Left lung (tissue), 10 donors: Measurements from ENCODE around the gene PSMD5. TPM values are rescaled to one million over a fixed set of nuclear protein-coding genes. Genes with fewer than 3 reads are reported as not detected.

ENCODE experiments used
- ATAC-seq: fragments of 200-7000 bp; cut with Tn5 transposase; one replicate; pipeline ENCODE4 v1.9.1; 2020; ENCODE audit warnings: moderate library complexity
- DNase-seq, 4 donors: peaks; one replicate each; pipeline ENCODE4 v3.0.0-alpha.2; 2013 to 2020
- H3K27ac ChIP-seq, 2 donors: fragments of 200-600 bp; sonication (generic) in 1 of 2; one replicate each; pipeline versions ENCODE4 v1.5.0 to v1.8.0; 2020 to 2021
- H3K27me3 ChIP-seq, 2 donors: fragments of 200-600 bp; sonication (generic) in 1 of 2; one replicate each; pipeline versions ENCODE4 v1.5.0 to v1.8.0; 2020 to 2021
- H3K36me3 ChIP-seq, 2 donors: fragments of 200-600 bp; sonication (generic) in 1 of 2; one replicate each; pipeline versions ENCODE4 v1.5.0 to v1.8.0; 2020 to 2021
- H3K4me1 ChIP-seq, 2 donors: fragments of 200-600 bp; one replicate each; pipeline ENCODE4 v1.8.0; 2021
- H3K4me3 ChIP-seq, 2 donors: fragments of 200-600 bp; sonication (generic) in 1 of 2; one replicate each; pipeline versions ENCODE4 v1.5.0 to v1.8.0; 2020 to 2021; ENCODE audit warnings: mild to moderate bottlenecking in 1 of 2
- H3K9me3 ChIP-seq, 2 donors: fragments of 200-600 bp; sonication (generic) in 1 of 2; one replicate each; pipeline versions ENCODE4 v1.5.0 to v1.8.0; 2020 to 2021
- intact Hi-C, 2 donors: fragments of 100-400 bp; cut with DNase I; formaldehyde crosslinking; loops; one replicate each; pipeline versions ENCODE4 v1.11.2 to v1.14.2; 2022
- polyA plus RNA-seq, 6 donors: library from polyadenylated mRNA; unstranded; fragments of 120-200 nt; gene quantifications; one replicate each; pipeline ENCODE4 v1.2.1, GENCODE V29; 2013; ENCODE audit not compliant: insufficient read length in 6 of 6
- total RNA-seq, 2 donors: library from RNA; stranded (reverse); fragmentation: NEBNext Ultra II Directional; extraction: Animal tissue kit (Norgen Biotek cat#: 25700); gene quantifications; one replicate each; pipeline ENCODE4 v1.2.1, GENCODE V29; 2021
- TF ChIP-seq, protein P1 (sequence below), 2 donors: fragments of 200-600 bp; sonication (generic) in 1 of 2; IDR thresholded peaks; one replicate each; pipeline versions ENCODE4 v1.5.0 to v1.8.0; 2021; ENCODE audit warnings: antibody characterized with exemption in 2 of 2
- donor health status: DM: no; HTN: yes; CAD: no.
- donor health status: DM: no; HTN: no; CAD: no.

The PSMD5 gene
- total and polyA plus RNA-seq, 8 donors = 34.0 to 52.1 (median 43.6) TPM

DNA sequence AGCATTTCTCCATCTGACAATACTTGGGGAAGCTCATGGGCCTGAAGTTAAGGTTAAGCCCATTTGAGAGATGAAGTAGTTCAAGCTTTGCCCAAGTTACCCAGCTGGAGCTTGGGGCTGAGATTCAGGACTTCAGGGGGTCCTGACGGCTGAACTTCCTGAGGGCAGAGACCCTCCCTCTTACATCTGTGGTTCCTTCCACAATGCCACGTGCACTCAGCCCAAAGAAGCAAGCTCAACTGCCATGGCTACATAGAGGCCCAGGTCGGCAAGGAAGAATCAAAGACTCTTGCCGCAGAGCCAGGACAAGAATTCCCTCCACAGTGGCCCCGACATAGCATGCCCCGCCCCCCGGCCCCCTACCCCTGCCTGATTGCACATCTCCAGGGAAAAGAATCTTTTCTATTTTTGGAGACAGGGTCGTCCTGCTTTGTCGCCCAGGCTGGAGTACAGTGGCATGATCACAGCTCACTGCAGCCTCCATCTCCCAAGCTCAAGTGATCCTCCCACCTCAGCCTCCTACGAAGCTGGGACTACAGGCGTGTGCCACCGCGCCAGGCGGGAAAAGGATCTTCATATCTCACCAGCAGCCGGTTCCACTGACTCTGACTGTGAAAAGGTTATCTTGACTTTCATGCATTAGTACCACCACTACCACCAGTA is 25.1 kb upstream of the PSMD5 start:
- Histone ChIP-seq H3K27ac (peak overlapping the region; percentile 84 to 87), H3K27me3 (no peaks in the 10 kb centered on the region), H3K9me3 (no peaks in the 10 kb centered on the region), H3K4me3 (peak overlapping the region in 1 of 2 donors; percentile 63), H3K36me3 (peaks cover 0 to 41% of the 10 kb centered on the region in 2 donors), H3K4me1 (peaks cover 0 to 18% of the 10 kb centered on the region in 2 donors)
- DNase-seq (no peak), ATAC-seq (no peak)
- intact Hi-C loops = no loop called here
- TF ChIP-seq, protein P1, sequence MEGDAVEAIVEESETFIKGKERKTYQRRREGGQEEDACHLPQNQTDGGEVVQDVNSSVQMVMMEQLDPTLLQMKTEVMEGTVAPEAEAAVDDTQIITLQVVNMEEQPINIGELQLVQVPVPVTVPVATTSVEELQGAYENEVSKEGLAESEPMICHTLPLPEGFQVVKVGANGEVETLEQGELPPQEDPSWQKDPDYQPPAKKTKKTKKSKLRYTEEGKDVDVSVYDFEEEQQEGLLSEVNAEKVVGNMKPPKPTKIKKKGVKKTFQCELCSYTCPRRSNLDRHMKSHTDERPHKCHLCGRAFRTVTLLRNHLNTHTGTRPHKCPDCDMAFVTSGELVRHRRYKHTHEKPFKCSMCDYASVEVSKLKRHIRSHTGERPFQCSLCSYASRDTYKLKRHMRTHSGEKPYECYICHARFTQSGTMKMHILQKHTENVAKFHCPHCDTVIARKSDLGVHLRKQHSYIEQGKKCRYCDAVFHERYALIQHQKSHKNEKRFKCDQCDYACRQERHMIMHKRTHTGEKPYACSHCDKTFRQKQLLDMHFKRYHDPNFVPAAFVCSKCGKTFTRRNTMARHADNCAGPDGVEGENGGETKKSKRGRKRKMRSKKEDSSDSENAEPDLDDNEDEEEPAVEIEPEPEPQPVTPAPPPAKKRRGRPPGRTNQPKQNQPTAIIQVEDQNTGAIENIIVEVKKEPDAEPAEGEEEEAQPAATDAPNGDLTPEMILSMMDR (IDR thresholded peaks at IDR 0.05) = no peak

DNA sequence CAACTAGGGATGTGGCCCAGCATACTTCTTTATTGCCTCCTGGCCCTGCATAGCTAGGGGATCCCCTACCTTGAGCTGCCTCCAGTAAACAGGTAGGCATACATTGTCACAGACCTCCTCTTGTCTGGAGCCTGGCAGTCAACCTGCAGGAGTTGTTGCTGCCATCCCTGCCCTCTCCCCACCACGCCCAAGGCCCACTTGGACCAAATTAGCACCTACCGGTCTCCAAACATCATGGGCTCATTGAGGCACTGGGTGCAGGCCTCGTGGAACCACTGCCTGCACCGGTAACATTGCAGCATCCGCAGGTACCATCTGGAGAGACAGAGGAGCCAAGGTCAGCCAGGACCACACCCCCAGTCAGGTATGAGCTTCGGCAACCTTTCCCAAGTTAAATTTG is 23.9 kb upstream of the PSMD5 start:
- TF ChIP-seq, protein P1 (IDR thresholded peaks at IDR 0.05) = no peak
- DNase-seq (no peak), ATAC-seq (no peak)
- H3K9me3 ChIP-seq = no peaks in the 10 kb centered on the region
- no peak overlapping the region for H3K27ac ChIP-seq
- intact Hi-C loops = no loop called here
- no peak overlapping the region for H3K4me3 ChIP-seq
- H3K4me1 ChIP-seq = peaks cover 0 to 18% of the 10 kb centered on the region in 2 donors
- H3K27me3 ChIP-seq = no peaks in the 10 kb centered on the region
- H3K36me3 ChIP-seq = peaks cover 0 to 43% of the 10 kb centered on the region in 2 donors

DNA sequence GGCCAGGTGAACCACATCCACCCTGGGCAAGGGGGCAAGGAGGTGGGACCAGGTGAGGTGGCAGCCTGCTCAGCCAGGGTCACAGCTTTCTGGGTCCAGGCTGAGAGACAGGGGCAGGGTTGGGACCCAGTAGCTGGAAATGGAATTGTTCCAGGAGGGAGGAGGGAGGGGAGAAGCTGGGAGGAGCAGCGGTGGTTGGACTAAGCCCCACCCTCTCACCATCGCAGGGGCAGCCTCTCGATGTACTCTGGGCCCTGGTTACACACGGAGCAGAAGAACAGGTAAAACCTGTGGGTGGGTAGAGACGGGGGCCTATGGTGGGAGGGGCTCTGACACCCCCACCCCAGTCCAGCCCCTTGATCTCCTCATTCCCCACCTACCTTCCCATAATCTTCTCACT is 23.1 kb upstream of the PSMD5 start:
- no peaks in the 10 kb centered on the region for H3K9me3 ChIP-seq
- TF ChIP-seq, protein P1 (IDR thresholded peaks at IDR 0.05) = no peak
- peaks cover 0 to 18% of the 10 kb centered on the region in 2 donors for H3K4me1 ChIP-seq
- ATAC-seq = no peak
- DNase-seq = peak in 1 of 4 donors; percentile 63
- intact Hi-C loops = no loop called here
- H3K27me3 ChIP-seq = no peaks in the 10 kb centered on the region
- H3K27ac ChIP-seq = no peak overlapping the region
- no peak overlapping the region for H3K4me3 ChIP-seq
- peaks cover 0 to 52% of the 10 kb centered on the region in 2 donors for H3K36me3 ChIP-seq

DNA sequence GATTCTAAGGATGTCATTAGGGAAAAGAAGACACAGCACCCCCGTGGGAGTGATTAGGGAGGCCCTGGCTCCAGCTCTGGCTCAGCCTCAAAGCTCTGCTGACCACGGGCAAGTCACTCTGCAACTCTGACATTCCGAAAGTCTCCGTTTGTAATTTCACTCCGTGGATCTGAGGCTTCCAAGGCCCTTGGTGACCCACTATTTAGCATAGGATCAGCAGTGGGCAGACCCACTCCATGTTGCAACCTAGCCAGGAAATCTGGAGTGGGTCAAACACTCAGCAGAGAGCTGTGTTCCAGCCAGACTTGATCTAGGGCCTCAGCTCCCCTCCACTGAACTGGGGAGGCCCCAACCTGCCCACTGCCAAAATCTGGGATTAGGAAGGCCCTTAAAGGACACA is 22.5 kb upstream of the PSMD5 start:
- intact Hi-C loops = no loop called here
- Histone ChIP-seq H3K9me3 (no peaks in the 10 kb centered on the region), H3K4me1 (peaks cover 0 to 18% of the 10 kb centered on the region in 2 donors), H3K27ac (no peak overlapping the region), H3K27me3 (no peaks in the 10 kb centered on the region), H3K4me3 (no peak overlapping the region), H3K36me3 (peaks cover 0 to 58% of the 10 kb centered on the region in 2 donors)
- TF ChIP-seq, protein P1 (IDR thresholded peaks at IDR 0.05) = no peak
- ATAC-seq = no peak
- no peak for DNase-seq

DNA sequence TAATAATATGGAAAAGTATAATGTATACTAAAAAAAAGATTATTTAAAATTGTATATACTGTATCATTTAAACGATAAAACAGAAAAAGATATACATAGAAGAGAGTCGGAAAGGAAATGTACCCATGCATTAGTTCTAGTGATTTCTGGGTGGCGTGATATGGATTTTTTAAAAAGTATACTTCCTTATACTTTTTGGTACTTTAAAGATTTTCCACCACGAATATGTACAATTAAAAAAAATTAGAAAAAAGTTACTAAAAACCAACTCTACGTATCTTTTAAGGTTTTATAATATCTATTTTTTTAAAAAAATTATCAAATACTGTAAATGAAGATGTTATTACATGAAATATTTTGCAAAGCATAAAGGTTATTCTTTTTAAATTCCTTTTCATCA is 22.0 kb upstream of the PSMD5 start:
- TF ChIP-seq, protein P1 (IDR thresholded peaks at IDR 0.05) = no peak
- no peaks in the 10 kb centered on the region for H3K27me3 ChIP-seq
- no peak for DNase-seq
- H3K9me3 ChIP-seq = no peaks in the 10 kb centered on the region
- H3K4me3 ChIP-seq = no peak overlapping the region
- no peak for ATAC-seq
- H3K27ac ChIP-seq = no peak overlapping the region
- peaks cover 0 to 16% of the 10 kb centered on the region in 2 donors for H3K4me1 ChIP-seq
- peaks cover 0 to 63% of the 10 kb centered on the region in 2 donors for H3K36me3 ChIP-seq
- intact Hi-C loops = no loop called here
